Mammary epithelial cell (primary cell): ENCODE measurements around the gene CERCAM.

Source experiments
- CTCF ChIP-seq, 2 donors: IDR thresholded peaks in 1 of 2; conservative IDR thresholded peaks in 1 of 2; 2 replicates each; pipeline ENCODE4 v1.5.1; 2011 to 2012; ENCODE audit warnings: inconsistent platforms in 2 of 2, low read length in 2 of 2, mild to moderate bottlenecking in 2 of 2, control low read depth in 1 of 2, low read depth in 1 of 2; ENCODE audit not compliant: insufficient read depth in 1 of 2; ENCODE audit errors: extremely low read depth in 1 of 2
- EZH2 ChIP-seq: IDR thresholded peaks from 2 replicates; pipeline ENCODE4 v1.6.1; 2012; ENCODE audit warnings: low read length, inconsistent platforms, borderline replicate concordance

GRCh38 chr9:128411364-128412119 lies 9.1 kb upstream of the CERCAM start:
- TF ChIP-seq CTCF (conservative IDR thresholded peaks at IDR 0.05 in 1 of 2, IDR thresholded peaks at IDR 0.05 in 1 of 2; ENCODE audit: extremely low read depth in 1 of 2, insufficient read depth in 1 of 2, low read depth in 1 of 2, low read length in 2 of 2) (no peak), EZH2 (no peak)
